Left ventricle myocardium inferior (tissue), 1 donor: Measurements from ENCODE around the gene HLA-DPA1. TPM values are rescaled to one million over a fixed set of nuclear protein-coding genes. Genes with fewer than 3 reads are reported as not detected.
A peak's percentile ranks its signal among the peaks of the same experiment; 100 is the strongest.
"Not testable (repeated sequence)": the region's sequence is repeated elsewhere in the genome, so short reads cannot be mapped to it uniquely, and the experiment has no call there.

Source experiments
- DNase-seq: peaks from one replicate; pipeline ENCODE4 v3.0.0-alpha.2; 2020
- H3K27ac ChIP-seq: fragments of 200-600 bp; replicated peaks from 2 replicates; pipeline ENCODE4 v1.8.0; 2021
- H3K27me3 ChIP-seq: fragments of 200-600 bp; 2 replicates; pipeline ENCODE4 v1.8.0; 2021; ENCODE audit warnings: low read depth
- H3K36me3 ChIP-seq: fragments of 200-600 bp; 2 replicates; pipeline ENCODE4 v1.8.0; 2021
- H3K4me1 ChIP-seq: fragments of 200-600 bp; 2 replicates; pipeline ENCODE4 v1.8.0; 2021
- H3K4me3 ChIP-seq: fragments of 200-600 bp; 2 replicates; pipeline ENCODE4 v1.8.0; 2021; ENCODE audit warnings: mild to moderate bottlenecking, moderate library complexity
- H3K9me3 ChIP-seq: fragments of 200-600 bp; replicated peaks from 2 replicates; pipeline ENCODE4 v1.8.0; 2021
- CTCF ChIP-seq: fragments of 200-600 bp; IDR thresholded peaks from 2 replicates; pipeline ENCODE4 v1.8.0; 2021; ENCODE audit warnings: antibody characterized with exemption, mild to moderate bottlenecking, borderline replicate concordance
- intact Hi-C: fragments of 100-400 bp; cut with micrococcal nuclease; formaldehyde crosslinking; loops from one replicate; pipeline ENCODE4 v1.11.0; 2022
- total RNA-seq: library from RNA; stranded (reverse); fragmentation: NEBNext Ultra II Directional; extraction: Animal tissue kit (Norgen Biotek cat#: 25700); gene quantifications from one replicate; pipeline ENCODE4 v1.2.1, GENCODE V29; 2021
- donor health status: DM: no; HTN: yes; CAD: no; lungs with severe emphysema.

HLA-DPA1 gene
- total RNA-seq, 1 donor from 2014 or later = 28.8 TPM

GRCh38 chr6:33103776-33104175 lies 30.3 kb upstream of the HLA-DPA1 start:
- intact Hi-C loops = no loop called here
- H3K9me3 ChIP-seq = peaks cover 35% of the 10 kb centered on the region
- no peak overlapping the region for H3K27ac ChIP-seq
- H3K4me3 ChIP-seq = no peak overlapping the region
- H3K4me1 ChIP-seq = no peaks in the 10 kb centered on the region
- no peak for TF ChIP-seq CTCF
- peaks cover 50% of the 10 kb centered on the region for H3K27me3 ChIP-seq
- DNase-seq = no peak
- H3K36me3 ChIP-seq = no peaks in the 10 kb centered on the region

- DNase-seq, H3K4me3 ChIP-seq, H3K27ac ChIP-seq, H3K36me3 ChIP-seq, intact Hi-C loops, H3K4me1 ChIP-seq: not testable (repeated sequence)
- peaks cover 56% of the 10 kb centered on the region for H3K9me3 ChIP-seq
- H3K27me3 ChIP-seq = peaks cover 34% of the 10 kb centered on the region
These were observed 27.8 kb upstream of the HLA-DPA1 start for GRCh38 chr6:33101121-33101737.

- peaks cover 40% of the 10 kb centered on the region for H3K9me3 ChIP-seq
- H3K4me3 ChIP-seq = no peak overlapping the region
- no peaks in the 10 kb centered on the region for H3K4me1 ChIP-seq
- no peak for TF ChIP-seq CTCF
- intact Hi-C loops = no loop called here
- no peaks in the 10 kb centered on the region for H3K36me3 ChIP-seq
- no peak overlapping the region for H3K27ac ChIP-seq
- no peak for DNase-seq
- H3K27me3 ChIP-seq = peaks cover 19% of the 10 kb centered on the region
These were observed 22.2 kb upstream of the HLA-DPA1 start for GRCh38 chr6:33095681-33096080.

- H3K36me3 ChIP-seq = no peaks in the 10 kb centered on the region
- TF ChIP-seq CTCF = no peak
- H3K4me3 ChIP-seq = no peak overlapping the region
- H3K4me1 ChIP-seq = no peaks in the 10 kb centered on the region
- intact Hi-C loops = loop anchor here (5.0 kb wide), 1 partner anchor 92 kb away; no protein-coding TSS in a partner anchor
- no peak overlapping the region for H3K27ac ChIP-seq
- H3K9me3 ChIP-seq = peaks cover 21% of the 10 kb centered on the region
- DNase-seq = no peak
- H3K27me3 ChIP-seq = peaks cover 19% of the 10 kb centered on the region
These were observed 20.4 kb upstream of the HLA-DPA1 start for GRCh38 chr6:33093855-33094254.

GRCh38 chr6:33092385-33092784 lies 18.9 kb upstream of the HLA-DPA1 start:
- Histone ChIP-seq H3K36me3 (peaks cover 9% of the 10 kb centered on the region), H3K4me1 (no peaks in the 10 kb centered on the region), H3K9me3 (peaks cover 7% of the 10 kb centered on the region), H3K4me3 (no peak overlapping the region), H3K27ac (no peak overlapping the region), H3K27me3 (peaks cover 19% of the 10 kb centered on the region)
- no peak for DNase-seq
- intact Hi-C loops = loop anchor here (5.0 kb wide), 1 partner anchor 90 kb away; no protein-coding TSS in a partner anchor
- TF ChIP-seq CTCF = no peak

GRCh38 chr6:33091957-33092356 lies 18.5 kb upstream of the HLA-DPA1 start:
- intact Hi-C loops = loop anchor here (5.0 kb wide), 1 partner anchor 90 kb away; no protein-coding TSS in a partner anchor
- Histone ChIP-seq H3K4me1 (no peaks in the 10 kb centered on the region), H3K9me3 (peaks cover 3% of the 10 kb centered on the region), H3K4me3 (no peak overlapping the region), H3K27me3 (peaks cover 15% of the 10 kb centered on the region), H3K36me3 (peaks cover 11% of the 10 kb centered on the region), H3K27ac (no peak overlapping the region)
- TF ChIP-seq CTCF = peak; percentile 65
- DNase-seq = no peak
